ENCODE measurements around the gene ELK3.

The ELK3 gene

GRCh38 chr12:96256672-96257361, 62.6 kb downstream of the ELK3 start:
- DNase-seq (ENCODE audit: low spot score) = no peak

DNA sequence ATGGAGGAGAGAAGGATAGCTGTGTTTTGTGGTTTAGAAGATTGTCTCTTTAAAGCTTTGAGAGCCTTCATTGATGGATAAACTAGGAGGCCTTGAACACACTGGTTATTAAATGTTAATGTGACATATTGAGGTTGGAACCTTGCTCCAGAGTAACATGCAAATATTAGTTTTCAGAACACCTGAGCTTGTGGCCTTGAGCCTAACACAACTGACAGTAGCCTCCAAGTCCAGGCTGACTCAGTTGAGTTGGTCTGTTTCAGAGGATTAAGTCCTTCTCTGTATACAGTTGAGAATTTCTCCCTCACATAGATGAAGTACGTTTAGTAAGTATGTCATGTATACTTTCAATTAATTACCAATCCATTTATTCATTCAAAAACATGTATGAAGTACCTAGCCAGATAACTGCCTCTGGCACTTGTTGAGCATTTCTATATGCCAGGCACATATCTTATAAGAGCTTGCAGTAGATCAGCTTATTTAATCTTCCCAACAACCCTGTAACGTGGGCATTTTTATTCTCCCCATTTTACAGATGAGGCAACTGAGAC, 63.5 kb downstream of the ELK3 start:
- DNase-seq (ENCODE audit: low spot score) = no peak

- DNase-seq (ENCODE audit: low spot score) = no peak
Measured at GRCh38 chr12:96258104-96258961, 64.2 kb downstream of the ELK3 start.

DNA sequence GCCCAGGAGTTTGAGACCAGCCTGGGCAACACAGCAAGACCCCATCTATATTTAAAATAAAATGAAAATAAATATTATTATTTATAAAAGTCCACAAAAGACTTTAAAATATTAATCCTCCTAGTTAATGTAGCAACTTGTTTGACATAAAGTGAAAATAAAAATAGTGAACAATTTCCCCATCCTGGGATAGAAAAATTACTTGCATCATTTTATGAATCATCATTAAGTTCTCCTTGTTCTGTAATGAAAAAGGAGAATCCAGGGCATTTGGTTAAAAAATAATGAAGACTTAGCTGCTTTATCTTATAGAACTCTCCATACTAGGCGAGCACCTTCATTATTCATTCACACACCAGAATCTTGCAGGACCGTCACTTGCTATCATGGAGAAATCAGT, 66.1 kb downstream of the ELK3 start:
- DNase-seq (ENCODE audit: low spot score) = no peak

GRCh38 chr12:96260644-96261043, 66.5 kb downstream of the ELK3 start:
- no peak for DNase-seq (ENCODE audit: low spot score)

DNA sequence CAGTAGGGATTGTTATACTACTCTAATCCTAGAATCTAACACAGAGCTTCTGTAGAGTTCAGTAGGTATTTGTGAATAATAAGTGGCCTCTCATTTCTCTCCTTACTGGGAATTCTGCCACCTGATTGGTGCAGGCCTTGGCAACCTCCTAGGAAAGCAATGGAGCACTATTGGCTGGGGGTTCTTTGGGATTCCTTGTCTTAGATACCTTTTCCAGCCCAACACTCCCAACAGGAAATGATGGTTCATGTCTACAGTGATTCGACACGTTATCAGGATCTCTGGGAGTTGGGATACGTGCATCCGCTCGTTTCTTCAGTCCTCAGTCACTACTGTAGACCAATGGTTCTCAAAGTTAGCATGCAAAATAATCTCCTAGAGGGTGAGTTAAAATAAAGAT, 67.4 kb downstream of the ELK3 start:
- no peak for DNase-seq (ENCODE audit: low spot score)

- no peak for DNase-seq (ENCODE audit: low spot score)
Measured at GRCh38 chr12:96263449-96263902, 69.3 kb downstream of the ELK3 start.

- DNase-seq (ENCODE audit: low spot score) = no peak
Measured at GRCh38 chr12:96265400-96265799, 71.2 kb downstream of the ELK3 start.

GRCh38 chr12:96265836-96266235, 71.7 kb downstream of the ELK3 start:
- DNase-seq (ENCODE audit: low spot score) = no peak

GRCh38 chr12:96266238-96266637, 72.1 kb downstream of the ELK3 start:
- no peak for DNase-seq (ENCODE audit: low spot score)

DNA sequence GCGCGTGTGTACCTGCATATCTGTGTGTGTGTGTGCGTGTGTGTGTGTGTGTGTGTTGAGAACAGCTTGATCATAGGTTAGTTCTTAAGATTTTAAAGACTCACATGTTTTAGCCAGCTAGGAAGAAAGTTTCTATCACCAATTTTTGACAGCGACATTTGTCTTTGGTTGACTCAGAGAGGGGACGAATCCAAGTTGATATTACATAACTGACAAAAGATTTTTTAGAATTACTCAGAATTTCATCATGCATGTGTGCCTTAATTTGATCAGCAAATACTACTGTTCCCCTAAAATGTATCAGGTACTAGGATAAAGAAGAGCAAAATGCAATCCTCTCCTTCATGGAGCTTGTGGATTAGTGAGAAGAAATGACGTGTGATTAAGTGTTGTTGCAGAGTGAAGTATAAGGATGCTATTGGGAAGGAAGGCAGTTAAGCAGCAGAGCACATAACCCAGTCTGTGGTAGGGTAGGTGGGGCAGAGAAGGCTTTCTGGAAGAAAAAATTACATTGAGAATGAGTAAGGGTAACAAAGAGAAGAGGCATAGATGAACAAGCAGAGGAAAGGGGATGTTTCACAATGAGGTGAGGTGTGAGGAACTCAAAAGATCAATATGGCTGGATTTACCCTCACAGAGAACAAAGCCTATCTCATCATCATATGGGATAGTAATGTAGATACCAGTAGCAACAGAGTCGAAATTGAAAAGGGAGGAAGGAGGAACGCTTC, 77.5 kb downstream of the ELK3 start:
- DNase-seq (ENCODE audit: low spot score) = no peak

- DNase-seq (ENCODE audit: low spot score) = no peak
Measured at GRCh38 chr12:96274331-96274730, 80.2 kb downstream of the ELK3 start.

GRCh38 chr12:96285158-96285557, 91.0 kb downstream of the ELK3 start:
- DNase-seq (ENCODE audit: low spot score) = no peak

GRCh38 chr12:96289067-96289466, 94.9 kb downstream of the ELK3 start:
- DNase-seq (ENCODE audit: low spot score) = no peak

GRCh38 chr12:96293093-96293492, 98.9 kb downstream of the ELK3 start:
- no peak for DNase-seq (ENCODE audit: low spot score)

- no peak for DNase-seq (ENCODE audit: low spot score)
Measured at GRCh38 chr12:96294831-96295230, 100.7 kb downstream of the ELK3 start.

DNA sequence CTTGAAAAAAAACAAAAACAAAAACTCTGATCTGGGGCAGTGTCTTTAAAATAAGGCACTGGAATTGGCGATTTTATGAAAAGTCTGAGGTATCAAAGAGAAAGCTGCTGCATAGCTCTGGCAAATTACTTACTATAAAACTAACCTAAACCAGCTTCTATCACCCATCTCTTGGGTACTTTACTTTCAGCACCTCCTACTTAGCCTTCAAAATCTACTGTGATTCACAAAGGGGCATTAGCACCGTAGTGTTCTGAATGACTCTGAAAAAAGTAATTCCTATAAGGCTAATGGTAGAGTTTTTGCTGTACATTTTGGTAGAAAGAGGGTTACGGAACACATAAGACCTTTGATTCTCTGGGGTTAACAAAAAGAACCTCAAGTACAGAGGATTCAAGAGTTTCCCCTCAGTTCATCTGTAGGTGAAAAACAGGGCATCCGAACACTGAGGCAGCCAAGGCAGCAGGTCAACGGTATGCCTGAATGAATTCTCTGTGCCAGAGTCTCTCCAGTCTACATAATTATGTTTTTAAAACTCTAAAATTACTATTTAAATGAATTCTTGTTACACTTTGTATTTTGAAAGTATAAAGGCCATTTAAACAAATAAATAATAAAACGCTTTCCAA, 101.5 kb downstream of the ELK3 start:
- no peak for DNase-seq (ENCODE audit: low spot score)

GRCh38 chr12:96297504-96297903, 103.3 kb downstream of the ELK3 start:
- no peak for DNase-seq (ENCODE audit: low spot score)

- no peak for DNase-seq (ENCODE audit: low spot score)
Measured at GRCh38 chr12:96300064-96300463, 105.9 kb downstream of the ELK3 start.

DNA sequence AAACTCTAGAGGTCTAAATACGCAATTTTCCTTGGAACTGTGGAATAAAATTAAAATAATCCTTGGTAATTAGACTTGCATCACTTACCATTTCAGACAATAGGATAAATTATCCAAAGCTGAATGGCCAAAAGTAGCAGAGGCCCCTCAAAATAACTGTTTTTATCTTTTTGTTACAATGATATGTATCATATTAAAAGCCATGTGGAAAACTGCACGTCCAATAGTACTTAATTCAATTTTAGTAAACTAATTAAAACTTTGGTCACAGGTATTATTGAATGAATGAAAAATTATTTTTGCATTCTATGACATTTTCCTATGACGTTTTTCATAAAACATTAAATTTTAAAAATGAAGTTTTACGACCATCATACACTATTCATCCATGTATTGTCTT, 107.6 kb downstream of the ELK3 start:
- peak; percentile 3 for DNase-seq (ENCODE audit: low spot score)

DNA sequence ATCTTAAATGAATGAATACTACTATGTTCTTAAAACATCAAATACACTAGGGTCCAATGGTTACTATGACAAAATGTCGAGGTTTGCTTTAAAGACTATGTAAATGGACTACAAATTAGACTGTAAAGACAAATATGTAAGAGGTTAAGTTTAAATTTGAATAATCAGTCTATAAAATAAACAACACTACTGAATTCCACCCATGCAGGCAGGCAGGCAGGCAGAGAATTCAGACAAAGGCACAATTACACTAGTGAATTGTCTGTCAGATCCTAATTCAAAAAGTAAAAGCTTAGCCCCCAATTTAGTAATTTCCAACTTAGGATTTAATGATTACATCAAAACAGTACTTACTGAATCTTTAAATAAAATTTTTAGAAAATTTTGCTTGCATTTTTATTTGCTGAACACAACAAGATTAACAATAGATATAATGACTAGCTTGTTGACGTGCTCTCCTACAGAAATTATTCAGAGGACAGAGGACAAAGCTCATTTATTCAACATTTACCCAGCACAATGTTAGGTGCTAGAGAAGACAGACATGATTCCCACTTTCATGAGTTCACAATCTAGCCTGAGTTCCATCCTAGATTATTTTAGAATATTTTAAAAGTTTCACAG, 108.6 kb downstream of the ELK3 start:
- no peak for DNase-seq (ENCODE audit: low spot score)

All from SK-N-DZ (cell line).